MM.1S (cell line): ENCODE results near the gene PRELID3B.
A peak's percentile ranks its signal among the peaks of the same experiment; 100 is the strongest.

Experiments used
- DNase-seq: peaks from one replicate; pipeline ENCODE4 v3.0.0-alpha.2; 2015
- H2AFZ ChIP-seq: fragments of 300-600 bp; sonication (generic); 2 replicates; pipeline ENCODE4 v1.6.0; 2016; ENCODE audit warnings: antibody characterized with exemption, low read length
- H3F3A ChIP-seq: fragments of 300-600 bp; sonication (generic); 2 replicates; pipeline ENCODE4 v1.6.1; 2016; ENCODE audit warnings: mild to moderate bottlenecking, antibody characterized with exemption, low read length, moderate library complexity, mixed read lengths; ENCODE audit not compliant: insufficient read depth
- H3K27ac ChIP-seq: fragments of 300-600 bp; sonication (generic); 2 replicates; pipeline ENCODE4 v1.5.1; 2016; ENCODE audit warnings: mild to moderate bottlenecking, low read length
- H3K27me3 ChIP-seq: fragments of 300-600 bp; sonication (generic); replicated peaks from 2 replicates; pipeline ENCODE4 v1.6.0; 2016; ENCODE audit warnings: low read length; ENCODE audit not compliant: insufficient read depth
- H3K36me3 ChIP-seq: fragments of 300-600 bp; sonication (generic); replicated peaks from 2 replicates; pipeline ENCODE4 v1.6.1; 2016; ENCODE audit warnings: mild to moderate bottlenecking, low read length, mixed read lengths; ENCODE audit not compliant: insufficient read depth
- H3K4me1 ChIP-seq: fragments of 300-600 bp; sonication (generic); 2 replicates; pipeline ENCODE4 v1.6.1; 2016; ENCODE audit warnings: low read length, mixed read lengths
- H3K4me2 ChIP-seq: fragments of 300-600 bp; sonication (generic); 2 replicates; pipeline ENCODE4 v1.6.0; 2016; ENCODE audit warnings: low read depth, low read length
- H3K4me3 ChIP-seq: fragments of 300-600 bp; sonication (generic); 2 replicates; pipeline ENCODE4 v1.5.1; 2016; ENCODE audit warnings: low read length, mixed read lengths
- H3K79me2 ChIP-seq: fragments of 300-600 bp; sonication (generic); 2 replicates; pipeline ENCODE4 v1.6.1; 2016; ENCODE audit warnings: mixed run types, low read length, mixed read lengths
- H3K9ac ChIP-seq: fragments of 300-600 bp; sonication (generic); 2 replicates; pipeline ENCODE4 v1.6.1; 2016; ENCODE audit warnings: low read length, mixed read lengths
- H3K9me2 ChIP-seq: fragments of 300-600 bp; sonication (generic); replicated peaks from 2 replicates; pipeline ENCODE4 v1.6.1; 2016; ENCODE audit warnings: mild to moderate bottlenecking, low read length, mixed read lengths; ENCODE audit not compliant: insufficient read depth
- H3K9me3 ChIP-seq: fragments of 300-600 bp; sonication (generic); replicated peaks from 2 replicates; pipeline ENCODE4 v1.6.1; 2016; ENCODE audit warnings: mild to moderate bottlenecking, low read length, mixed read lengths; ENCODE audit not compliant: insufficient read depth
- H4K20me1 ChIP-seq: fragments of 300-600 bp; sonication (generic); 2 replicates; pipeline ENCODE4 v1.6.1; 2016; ENCODE audit warnings: mild to moderate bottlenecking, low read length, moderate library complexity, mixed read lengths; ENCODE audit not compliant: insufficient read depth
- CTCF ChIP-seq: fragments of 300-600 bp; sonication (generic); IDR thresholded peaks from 2 replicates; pipeline ENCODE4 v1.5.1; 2016; ENCODE audit warnings: antibody characterized with exemption, low read length, mixed read lengths
- EZH2 ChIP-seq: fragments of 300-600 bp; sonication (generic); optimal IDR thresholded peaks from 2 replicates; pipeline ENCODE3; 2017; ENCODE audit warnings: low read depth, mild to moderate bottlenecking, antibody characterized with exemption, low read length, mixed read lengths
- EZH2phosphoT487 ChIP-seq: fragments of 300-600 bp; sonication (generic); IDR thresholded peaks from 2 replicates; pipeline ENCODE4 v1.6.1; 2018; ENCODE audit warnings: antibody characterized with exemption, low read length

PRELID3B gene

GRCh38 chr20:59035381-59035780 lies 7.2 kb downstream of the PRELID3B start:
- Histone ChIP-seq H2AFZ (no peak overlapping the region), H3K9ac (no peak overlapping the region), H4K20me1 (0 out of 2 replicates have a peak, but pooled peaks cover 4% of the 10 kb centered on the region), H3K9me3 (no peaks in the 10 kb centered on the region), H3K27me3 (no peaks in the 10 kb centered on the region), H3K4me1 (peaks cover 17% of the 10 kb centered on the region), H3K9me2 (no peaks in the 10 kb centered on the region), H3F3A (peaks cover 19% of the 10 kb centered on the region), H3K4me3 (no peak overlapping the region), H3K4me2 (no peak overlapping the region), H3K27ac (no peak overlapping the region), H3K79me2 (peaks cover 68% of the 10 kb centered on the region), H3K36me3 (peaks cover 12% of the 10 kb centered on the region)
- TF ChIP-seq EZH2phosphoT487 = no peak
- no peak for DNase-seq

GRCh38 chr20:59033616-59034165 lies 8.9 kb downstream of the PRELID3B start:
- Histone ChIP-seq H3K36me3 (peaks cover 18% of the 10 kb centered on the region), H3F3A (peaks cover 19% of the 10 kb centered on the region), H3K9me2 (no peaks in the 10 kb centered on the region), H3K4me3 (no peak overlapping the region), H3K4me2 (0 out of 2 replicates have a peak overlapping the region, but pooled peaks have one; percentile 98), H3K27me3 (no peaks in the 10 kb centered on the region), H2AFZ (no peak overlapping the region), H3K79me2 (peaks cover 68% of the 10 kb centered on the region), H3K4me1 (peaks cover 30% of the 10 kb centered on the region), H4K20me1 (no peaks in the 10 kb centered on the region), H3K27ac (no peak overlapping the region), H3K9me3 (no peaks in the 10 kb centered on the region), H3K9ac (no peak overlapping the region)
- no peak for DNase-seq
- no peak for TF ChIP-seq EZH2
- no peak for TF ChIP-seq CTCF
- no peak for TF ChIP-seq EZH2phosphoT487

DNA sequence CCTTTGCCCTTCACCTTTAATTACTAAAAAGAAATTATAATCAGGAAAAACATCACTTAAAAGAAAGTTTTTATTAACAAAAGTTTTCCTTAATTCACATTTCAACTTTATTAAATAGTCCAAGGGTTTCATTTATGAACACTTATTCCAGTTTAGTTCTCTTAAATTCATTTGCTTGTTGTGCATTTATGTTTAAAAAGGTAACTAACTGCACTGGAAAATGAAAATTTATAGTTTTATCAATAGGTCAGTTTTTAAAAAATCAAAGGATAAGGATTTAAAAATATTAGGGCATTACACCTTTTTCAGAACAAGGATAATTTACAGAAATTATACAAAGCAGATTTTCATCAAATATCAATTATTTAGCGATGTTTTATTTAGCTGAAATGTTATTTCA lies 9.5 kb downstream of the PRELID3B start:
- Histone ChIP-seq H3K4me3 (peak overlapping the region; percentile 98), H3K27me3 (no peaks in the 10 kb centered on the region), H3K9me3 (no peaks in the 10 kb centered on the region), H3K27ac (peak overlapping the region; percentile 63; the same call in 1 of the 2 replicates), H3K9ac (peak overlapping the region; percentile 72; the same call in 1 of the 2 replicates), H3K9me2 (no peaks in the 10 kb centered on the region), H4K20me1 (peaks cover 4% of the 10 kb centered on the region), H3K4me1 (peaks cover 31% of the 10 kb centered on the region), H3K4me2 (peak overlapping the region; percentile 98), H3K79me2 (peaks cover 68% of the 10 kb centered on the region), H2AFZ (peak overlapping the region; percentile 61; the same call in 1 of the 2 replicates), H3K36me3 (peaks cover 18% of the 10 kb centered on the region), H3F3A (peaks cover 19% of the 10 kb centered on the region)
- no peak for DNase-seq
- no peak for TF ChIP-seq EZH2
- no peak for TF ChIP-seq CTCF
- TF ChIP-seq EZH2phosphoT487 = no peak

GRCh38 chr20:59032713-59033059 lies 9.9 kb downstream of the PRELID3B start:
- peaks cover 19% of the 10 kb centered on the region for H3F3A ChIP-seq
- no peaks in the 10 kb centered on the region for H3K27me3 ChIP-seq
- H4K20me1 ChIP-seq = peaks cover 8% of the 10 kb centered on the region
- peak overlapping the region; percentile 98 for H3K4me2 ChIP-seq
- peaks cover 31% of the 10 kb centered on the region for H3K4me1 ChIP-seq
- H3K27ac ChIP-seq = peak overlapping the region; percentile 63; the same call in 1 of the 2 replicates
- peak overlapping the region; percentile 98 for H3K4me3 ChIP-seq
- TF ChIP-seq EZH2 (no peak), EZH2phosphoT487 (no peak), CTCF (no peak; the same call in 1 of the 2 replicates)
- no peaks in the 10 kb centered on the region for H3K9me3 ChIP-seq
- peaks cover 68% of the 10 kb centered on the region for H3K79me2 ChIP-seq
- H3K9ac ChIP-seq = peak overlapping the region; percentile 72
- H3K9me2 ChIP-seq = no peaks in the 10 kb centered on the region
- DNase-seq = no peak
- H3K36me3 ChIP-seq = peaks cover 16% of the 10 kb centered on the region
- peak overlapping the region; percentile 61 for H2AFZ ChIP-seq
